BJ (cell line): ENCODE results near the gene MORC1. TPM values are rescaled to one million over a fixed set of nuclear protein-coding genes. Genes with fewer than 3 reads are reported as not detected.

ENCODE experiments used
- CTCF ChIA-PET: fragments of 350-600 bp; formaldehyde crosslinking; extraction: SDS; loops from one replicate; lab custom pipeline; 2021; ENCODE audit warnings: antibody characterized with exemption, inconsistent platforms; lab: Yijun Ruan, JAX
- POLR2A ChIA-PET: fragments of 300-600 bp; sonication (Branson Sonifier 250); formaldehyde crosslinking; extraction: SDS; loops from one replicate; lab custom pipeline; 2021; ENCODE audit warnings: antibody characterized with exemption; lab: Charles Lee
- DNase-seq: peaks from one replicate; pipeline ENCODE4 v3.0.0-alpha.2; 2011; ENCODE audit warnings: low read depth
- H3K27me3 ChIP-seq: 2 replicates; pipeline ENCODE4 v1.6.0; 2011; ENCODE audit warnings: low read length; ENCODE audit not compliant: control insufficient read depth, insufficient read depth
- H3K36me3 ChIP-seq: 2 replicates; pipeline ENCODE4 v1.5.1; 2011; ENCODE audit warnings: low read length; ENCODE audit not compliant: control insufficient read depth, insufficient read depth
- H3K4me3 ChIP-seq: 2 replicates; pipeline ENCODE4 v1.5.1; 2011; ENCODE audit warnings: low read depth, mild to moderate bottlenecking, control low read depth, low read length
- polyA plus RNA-seq: library from polyadenylated mRNA; depleted of rRNA; stranded (reverse); fragments of >200 nt; gene quantifications from 2 replicates; pipeline ENCODE4 v1.2.3, GENCODE V29; 2011
- TF ChIP-seq, protein P1 (sequence below): IDR thresholded peaks from 2 replicates; pipeline ENCODE4 v1.5.1; 2011; ENCODE audit warnings: low read depth, mild to moderate bottlenecking, control low read depth, inconsistent platforms, low read length, moderate library complexity; ENCODE audit not compliant: insufficient read depth

The MORC1 gene
- polyA plus RNA-seq, 1 experiment, result not detected

DNA sequence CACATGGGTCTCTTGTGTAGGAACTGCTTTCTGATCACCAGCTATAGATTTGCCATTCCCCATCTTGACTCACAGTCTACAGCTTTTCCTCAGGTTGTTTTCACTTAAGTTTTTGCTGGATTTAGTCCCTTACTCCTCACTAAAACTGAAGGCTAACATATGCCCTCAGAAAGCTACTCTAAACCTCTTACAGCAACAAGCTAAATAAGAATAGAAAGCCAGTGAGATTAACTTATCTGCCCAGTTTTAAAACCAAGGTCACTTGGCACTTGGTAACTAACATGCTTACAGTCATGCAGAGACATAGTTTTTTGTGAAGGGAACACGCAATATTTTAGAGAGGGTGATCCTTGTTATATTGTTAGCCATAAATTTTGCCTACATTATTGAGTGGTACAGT is 164.2 kb downstream of the MORC1 start, which contains the start of gene GUCA1C:
Gene GUCA1C, minus strand, starts transcription at position 180 of the 400 bp plus-strand sequence. Its CDS starts 117 bp downstream, at position 63.
- Histone ChIP-seq H3K27me3 (no peaks in the 10 kb centered on the region), H3K36me3 (no peaks in the 10 kb centered on the region), H3K4me3 (no peak within 1 kb of the TSS)
- DNase-seq, result no peak
- POLR2A ChIA-PET, result no interaction called here
- TF ChIP-seq, protein P1, sequence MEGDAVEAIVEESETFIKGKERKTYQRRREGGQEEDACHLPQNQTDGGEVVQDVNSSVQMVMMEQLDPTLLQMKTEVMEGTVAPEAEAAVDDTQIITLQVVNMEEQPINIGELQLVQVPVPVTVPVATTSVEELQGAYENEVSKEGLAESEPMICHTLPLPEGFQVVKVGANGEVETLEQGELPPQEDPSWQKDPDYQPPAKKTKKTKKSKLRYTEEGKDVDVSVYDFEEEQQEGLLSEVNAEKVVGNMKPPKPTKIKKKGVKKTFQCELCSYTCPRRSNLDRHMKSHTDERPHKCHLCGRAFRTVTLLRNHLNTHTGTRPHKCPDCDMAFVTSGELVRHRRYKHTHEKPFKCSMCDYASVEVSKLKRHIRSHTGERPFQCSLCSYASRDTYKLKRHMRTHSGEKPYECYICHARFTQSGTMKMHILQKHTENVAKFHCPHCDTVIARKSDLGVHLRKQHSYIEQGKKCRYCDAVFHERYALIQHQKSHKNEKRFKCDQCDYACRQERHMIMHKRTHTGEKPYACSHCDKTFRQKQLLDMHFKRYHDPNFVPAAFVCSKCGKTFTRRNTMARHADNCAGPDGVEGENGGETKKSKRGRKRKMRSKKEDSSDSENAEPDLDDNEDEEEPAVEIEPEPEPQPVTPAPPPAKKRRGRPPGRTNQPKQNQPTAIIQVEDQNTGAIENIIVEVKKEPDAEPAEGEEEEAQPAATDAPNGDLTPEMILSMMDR, result no peak
- CTCF ChIA-PET, result no interaction called here

DNA sequence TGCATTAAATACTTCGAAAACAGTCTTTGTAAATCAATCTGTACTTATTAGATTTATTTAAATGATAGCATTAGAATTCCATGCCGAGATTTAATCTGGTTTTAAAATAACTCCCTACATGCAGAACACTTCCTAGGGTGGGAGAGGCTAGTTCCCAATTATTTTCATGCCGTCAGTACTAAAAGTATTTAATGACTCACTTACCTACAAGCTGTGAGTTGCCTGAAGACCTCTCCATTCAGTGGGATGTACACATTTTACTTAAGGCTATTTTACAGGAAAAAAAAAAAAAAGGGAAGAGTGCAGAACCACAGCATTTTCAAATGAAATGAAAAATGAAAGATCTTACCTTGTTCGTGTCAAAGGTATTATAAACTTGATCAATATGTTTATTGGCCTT is 164.7 kb downstream of the MORC1 start:
- no peak for DNase-seq
- POLR2A ChIA-PET, result no interaction called here
- no peak overlapping the region for H3K4me3 ChIP-seq
- CTCF ChIA-PET, result no interaction called here
- TF ChIP-seq, protein P1, result no peak
- no peaks in the 10 kb centered on the region for H3K36me3 ChIP-seq
- H3K27me3 ChIP-seq, result no peaks in the 10 kb centered on the region

DNA sequence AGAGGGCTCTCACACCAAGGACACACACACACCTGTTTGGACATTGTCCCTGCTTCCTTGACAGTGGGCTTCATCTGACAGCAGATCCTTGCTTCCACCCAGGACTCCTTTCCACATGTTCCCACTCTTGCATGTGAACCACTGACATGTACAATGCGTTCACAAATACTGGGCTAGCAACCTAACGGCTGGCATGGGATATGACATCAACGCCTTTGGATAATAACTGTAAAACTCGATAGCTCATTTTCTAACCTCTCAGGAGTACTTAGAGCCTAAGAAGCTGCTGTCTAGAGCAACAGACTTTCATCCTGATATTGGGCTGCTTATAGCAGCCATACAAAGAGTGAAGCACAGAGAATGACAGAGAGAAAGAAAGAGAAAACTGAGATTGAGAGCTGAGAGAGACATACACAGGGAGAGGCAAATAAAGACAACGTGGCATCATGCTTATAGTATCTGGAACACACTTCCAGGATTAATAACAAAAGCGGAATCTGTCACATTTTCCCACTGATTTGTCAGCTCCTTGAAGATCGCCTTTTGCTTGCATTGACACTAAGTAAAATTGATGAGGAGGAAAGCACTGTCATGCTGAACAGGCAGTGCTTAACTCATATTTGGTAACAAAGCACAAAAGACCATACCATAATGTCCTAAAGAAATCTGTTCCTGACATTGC is 166.0 kb downstream of the MORC1 start:
- Histone ChIP-seq H3K27me3 (no peaks in the 10 kb centered on the region), H3K36me3 (no peaks in the 10 kb centered on the region), H3K4me3 (no peak overlapping the region)
- ChIA-PET POLR2A (no interaction called here), CTCF (no interaction called here)
- TF ChIP-seq, protein P1, result no peak
- DNase-seq, result no peak

DNA sequence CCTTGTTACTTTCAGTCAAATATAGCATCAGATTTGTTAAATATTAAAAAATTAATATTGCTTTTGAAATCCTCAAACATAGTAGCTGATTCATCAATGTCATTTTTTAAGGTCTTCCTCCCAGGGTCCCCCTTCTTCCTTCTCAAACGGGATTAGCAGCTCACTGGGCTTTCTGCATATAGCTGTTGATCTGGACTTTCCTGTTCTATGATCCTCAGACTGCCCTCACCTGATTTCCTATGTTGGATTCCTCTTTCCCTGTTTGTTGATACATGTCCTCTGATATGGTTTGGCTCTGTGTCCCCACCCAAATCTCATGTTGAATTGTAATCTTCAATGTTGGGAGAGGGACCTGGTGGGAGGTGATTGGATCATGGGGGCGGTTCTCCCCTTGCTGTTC is 170.1 kb downstream of the MORC1 start:
- no peak overlapping the region for H3K4me3 ChIP-seq
- DNase-seq, result no peak
- H3K27me3 ChIP-seq, result no peaks in the 10 kb centered on the region
- CTCF ChIA-PET, result no interaction called here
- POLR2A ChIA-PET, result no interaction called here
- TF ChIP-seq, protein P1, result no peak
- H3K36me3 ChIP-seq, result no peaks in the 10 kb centered on the region

DNA sequence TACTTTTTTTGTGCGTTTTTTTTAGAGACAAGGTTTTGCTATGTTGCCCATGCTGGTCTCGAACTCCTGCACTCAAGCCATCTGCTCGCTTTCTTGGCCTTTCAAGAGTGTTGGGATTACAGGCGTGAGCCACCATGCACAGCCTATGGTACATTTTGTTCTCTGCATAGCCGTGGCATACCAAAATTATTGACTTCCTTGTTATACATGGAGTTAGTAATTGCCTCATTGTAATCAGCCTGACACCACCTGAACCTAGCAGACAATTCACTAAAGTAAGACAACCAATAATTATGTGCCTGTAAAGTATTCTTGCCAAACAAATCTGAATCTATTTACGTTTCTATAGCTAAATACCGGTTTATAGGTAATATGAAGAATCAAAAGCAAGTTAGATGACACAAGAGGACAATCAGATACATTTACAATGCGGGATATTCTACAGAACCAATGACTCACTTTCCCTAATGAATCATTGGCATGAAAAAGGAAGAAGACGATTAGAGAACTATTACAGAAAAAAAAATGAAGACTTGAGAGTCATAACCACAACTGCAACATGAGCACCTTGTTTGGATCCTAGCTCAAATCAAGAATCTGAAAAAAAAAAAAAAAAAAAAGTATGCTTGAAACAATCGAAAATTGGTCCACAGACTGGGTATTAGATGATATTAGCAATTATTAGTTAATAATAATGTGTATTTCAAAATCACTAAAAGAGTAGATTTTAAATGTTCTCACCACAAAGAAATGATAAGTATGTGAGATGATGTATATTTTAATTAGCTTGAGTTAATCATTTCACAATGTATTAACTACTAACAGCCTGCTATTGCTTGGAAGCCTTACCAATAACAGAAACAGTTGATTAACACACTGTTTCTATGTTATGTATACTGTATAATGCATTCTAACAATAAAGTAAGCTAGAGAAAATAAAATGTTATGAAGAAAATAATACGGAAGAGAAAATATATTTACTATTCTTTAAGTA is 171.3 kb downstream of the MORC1 start:
- no peaks in the 10 kb centered on the region for H3K36me3 ChIP-seq
- H3K27me3 ChIP-seq, result no peaks in the 10 kb centered on the region
- TF ChIP-seq, protein P1, result no peak
- ChIA-PET POLR2A (no interaction called here), CTCF (no interaction called here)
- H3K4me3 ChIP-seq, result no peak overlapping the region
- DNase-seq, result no peak
